Smooth muscle cell of the umbilical artery (primary cell): ENCODE data around the gene RAB12. TPM values are rescaled to one million over a fixed set of nuclear protein-coding genes. Genes with fewer than 3 reads are reported as not detected.

Experiments used
- total RNA-seq: library from RNA; depleted of rRNA; stranded (reverse); fragments of >200 nt; gene quantifications from 2 replicates; pipeline ENCODE4 v1.2.3, GENCODE V29; 2014

The RAB12 gene, protein sequence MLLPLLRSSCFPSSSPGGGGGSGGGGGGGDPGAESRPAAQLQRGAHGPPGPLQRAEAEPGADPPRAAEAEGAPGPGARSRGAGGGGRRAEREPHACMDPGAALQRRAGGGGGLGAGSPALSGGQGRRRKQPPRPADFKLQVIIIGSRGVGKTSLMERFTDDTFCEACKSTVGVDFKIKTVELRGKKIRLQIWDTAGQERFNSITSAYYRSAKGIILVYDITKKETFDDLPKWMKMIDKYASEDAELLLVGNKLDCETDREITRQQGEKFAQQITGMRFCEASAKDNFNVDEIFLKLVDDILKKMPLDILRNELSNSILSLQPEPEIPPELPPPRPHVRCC
- total RNA-seq = 58.2 TPM in 2 replicates

DNA sequence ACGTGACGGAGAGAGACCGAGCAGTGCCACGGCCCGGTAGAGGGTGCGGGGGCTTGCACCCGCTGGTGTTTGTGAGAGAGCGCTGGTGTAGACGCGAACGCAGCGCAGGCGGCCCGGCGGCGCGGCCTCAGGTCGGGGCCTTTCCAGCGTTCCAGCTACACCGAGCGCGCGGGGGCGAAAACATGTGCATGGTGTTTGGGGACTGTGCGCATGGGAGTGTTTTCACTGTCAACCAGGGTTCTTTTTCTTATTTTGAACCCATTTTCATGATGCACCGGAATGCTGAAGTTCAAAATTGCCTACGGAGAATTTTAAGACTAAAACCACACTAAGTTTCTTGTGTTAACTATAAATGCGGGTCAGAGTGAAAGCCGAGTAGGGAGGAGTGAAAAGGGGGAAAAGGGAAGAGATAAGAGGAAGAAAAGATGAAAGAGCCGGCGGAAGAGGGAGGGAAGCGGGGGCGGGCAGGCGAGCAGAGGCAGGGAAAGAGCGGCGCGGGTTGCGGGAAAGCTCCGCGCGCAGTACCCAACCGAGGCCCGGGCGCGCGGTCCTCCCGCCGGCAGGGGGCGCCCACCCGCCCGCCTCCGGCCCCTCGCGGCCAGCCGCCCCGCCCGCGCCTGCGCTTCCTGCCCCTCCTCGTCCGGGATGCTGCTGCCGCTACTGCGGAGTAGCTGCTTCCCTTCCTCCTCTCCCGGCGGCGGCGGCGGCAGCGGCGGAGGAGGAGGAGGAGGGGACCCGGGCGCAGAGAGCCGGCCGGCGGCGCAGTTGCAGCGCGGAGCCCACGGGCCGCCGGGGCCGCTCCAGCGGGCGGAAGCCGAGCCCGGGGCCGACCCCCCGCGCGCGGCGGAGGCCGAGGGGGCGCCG, at the start of gene RAB12:
RAB12 (plus strand) TSS at position 643 of the 864 bp plus-strand sequence; CDS start at position 646, 3 bp downstream.

Other genes starting within 250 kb of the RAB12 start
- gene MTCL1, start 96.1 kb downstream of the RAB12 start, total RNA-seq = 28.5 and 67.3 TPM in 2 replicates